ENCODE data around the gene HOXA6. TPM values are rescaled to one million over a fixed set of nuclear protein-coding genes. Genes with fewer than 3 reads are reported as not detected.

Gene HOXA6
- total and polyA plus RNA-seq, 4 donors = 0.23 TPM; not detected in 3

DNA sequence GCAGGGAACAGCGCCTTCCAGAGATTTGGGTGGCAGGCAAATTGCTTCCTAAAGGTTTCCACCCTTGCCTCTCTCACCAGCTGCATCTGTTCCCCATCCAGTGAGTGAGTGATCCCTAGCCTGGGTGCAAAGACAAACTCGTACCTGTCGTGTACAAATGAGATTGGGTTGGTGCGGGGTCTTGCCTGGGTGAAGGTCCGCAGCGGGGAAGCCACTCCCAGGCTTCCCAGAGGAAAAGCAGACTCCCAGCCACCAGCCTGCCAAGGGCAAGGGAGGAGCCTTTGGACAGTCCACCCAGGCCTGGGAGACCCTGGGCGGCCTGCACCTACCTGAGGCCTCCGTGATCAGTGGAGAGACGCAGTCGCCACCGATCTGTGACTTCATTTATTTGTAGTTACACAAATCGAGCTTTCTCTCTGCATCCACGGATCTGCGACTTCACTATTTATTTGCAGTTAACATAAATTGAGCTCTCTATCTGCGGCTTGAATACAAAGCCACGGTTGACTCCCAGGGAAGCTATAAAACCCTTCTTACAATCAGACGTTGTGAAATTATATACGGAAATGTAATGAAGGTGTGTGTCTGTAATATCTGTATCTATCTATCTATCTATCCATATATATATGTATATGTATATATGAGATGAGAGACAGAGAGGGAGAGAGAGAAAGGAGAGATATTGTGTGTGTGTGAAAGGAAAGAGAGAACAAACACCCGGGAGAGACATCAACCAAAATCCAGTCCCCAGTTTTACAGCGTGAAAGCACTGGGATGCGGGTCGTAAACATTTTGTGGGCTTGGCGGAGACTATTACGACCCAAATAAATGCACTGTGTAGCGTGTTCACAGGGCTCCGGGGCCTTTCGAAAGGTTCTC, 11.9 kb upstream of the HOXA6 start:
- Histone ChIP-seq H3K27me3 (ENCODE audit: control insufficient read depth in 4 of 4, insufficient read depth in 4 of 4, low read length in 3 of 4) (peaks cover 10 to 48% (median 24%) of the 10 kb centered on the region in 4 donors), H3K4me1 (ENCODE audit: control insufficient read depth in 4 of 4, insufficient read depth in 4 of 4, low read length in 3 of 4) (peaks cover 11 to 34% (median 17%) of the 10 kb centered on the region in 4 donors), H3K27ac (ENCODE audit: low read depth in 1 of 2, low read length in 2 of 2) (no peak overlapping the region), H3K9ac (ENCODE audit: low read depth in 1 of 2, low read length in 2 of 2) (no peak overlapping the region), H3K9me3 (ENCODE audit: control insufficient read depth in 4 of 4, low read length in 3 of 4) (peaks cover 0 to 6% (median 0%) of the 10 kb centered on the region in 4 donors), H3K36me3 (ENCODE audit: control insufficient read depth in 4 of 4, insufficient read depth in 3 of 4, low read depth in 1 of 4, low read length in 3 of 4) (no peaks in the 10 kb centered on the region), H3K4me3 (ENCODE audit: low read depth in 1 of 3, low read length in 3 of 3) (no peak overlapping the region)
- no peak for TF ChIP-seq RAD21 (IDR thresholded peaks at IDR 0.05)
- no peak for TF ChIP-seq JUND (IDR thresholded peaks at IDR 0.05)
- no peak for TF ChIP-seq HNF4A (conservative IDR thresholded peaks at IDR 0.05)
- TF ChIP-seq HNF4G (IDR thresholded peaks at IDR 0.05) = no peak
- TF ChIP-seq, protein P1, sequence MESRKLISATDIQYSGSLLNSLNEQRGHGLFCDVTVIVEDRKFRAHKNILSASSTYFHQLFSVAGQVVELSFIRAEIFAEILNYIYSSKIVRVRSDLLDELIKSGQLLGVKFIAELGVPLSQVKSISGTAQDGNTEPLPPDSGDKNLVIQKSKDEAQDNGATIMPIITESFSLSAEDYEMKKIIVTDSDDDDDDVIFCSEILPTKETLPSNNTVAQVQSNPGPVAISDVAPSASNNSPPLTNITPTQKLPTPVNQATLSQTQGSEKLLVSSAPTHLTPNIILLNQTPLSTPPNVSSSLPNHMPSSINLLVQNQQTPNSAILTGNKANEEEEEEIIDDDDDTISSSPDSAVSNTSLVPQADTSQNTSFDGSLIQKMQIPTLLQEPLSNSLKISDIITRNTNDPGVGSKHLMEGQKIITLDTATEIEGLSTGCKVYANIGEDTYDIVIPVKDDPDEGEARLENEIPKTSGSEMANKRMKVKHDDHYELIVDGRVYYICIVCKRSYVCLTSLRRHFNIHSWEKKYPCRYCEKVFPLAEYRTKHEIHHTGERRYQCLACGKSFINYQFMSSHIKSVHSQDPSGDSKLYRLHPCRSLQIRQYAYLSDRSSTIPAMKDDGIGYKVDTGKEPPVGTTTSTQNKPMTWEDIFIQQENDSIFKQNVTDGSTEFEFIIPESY (IDR thresholded peaks at IDR 0.05) = no peak
- TF ChIP-seq RXRA (IDR thresholded peaks at IDR 0.05) = no peak
- TF ChIP-seq, protein P2, sequence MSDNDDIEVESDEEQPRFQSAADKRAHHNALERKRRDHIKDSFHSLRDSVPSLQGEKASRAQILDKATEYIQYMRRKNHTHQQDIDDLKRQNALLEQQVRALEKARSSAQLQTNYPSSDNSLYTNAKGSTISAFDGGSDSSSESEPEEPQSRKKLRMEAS (IDR thresholded peaks at IDR 0.05) = no peak
- TF ChIP-seq FOXA1 (IDR thresholded peaks at IDR 0.05) = no peak
- TF ChIP-seq NR2F2 (IDR thresholded peaks at IDR 0.05) = no peak
- TF ChIP-seq, protein P3, sequence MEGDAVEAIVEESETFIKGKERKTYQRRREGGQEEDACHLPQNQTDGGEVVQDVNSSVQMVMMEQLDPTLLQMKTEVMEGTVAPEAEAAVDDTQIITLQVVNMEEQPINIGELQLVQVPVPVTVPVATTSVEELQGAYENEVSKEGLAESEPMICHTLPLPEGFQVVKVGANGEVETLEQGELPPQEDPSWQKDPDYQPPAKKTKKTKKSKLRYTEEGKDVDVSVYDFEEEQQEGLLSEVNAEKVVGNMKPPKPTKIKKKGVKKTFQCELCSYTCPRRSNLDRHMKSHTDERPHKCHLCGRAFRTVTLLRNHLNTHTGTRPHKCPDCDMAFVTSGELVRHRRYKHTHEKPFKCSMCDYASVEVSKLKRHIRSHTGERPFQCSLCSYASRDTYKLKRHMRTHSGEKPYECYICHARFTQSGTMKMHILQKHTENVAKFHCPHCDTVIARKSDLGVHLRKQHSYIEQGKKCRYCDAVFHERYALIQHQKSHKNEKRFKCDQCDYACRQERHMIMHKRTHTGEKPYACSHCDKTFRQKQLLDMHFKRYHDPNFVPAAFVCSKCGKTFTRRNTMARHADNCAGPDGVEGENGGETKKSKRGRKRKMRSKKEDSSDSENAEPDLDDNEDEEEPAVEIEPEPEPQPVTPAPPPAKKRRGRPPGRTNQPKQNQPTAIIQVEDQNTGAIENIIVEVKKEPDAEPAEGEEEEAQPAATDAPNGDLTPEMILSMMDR (IDR thresholded peaks at IDR 0.05; ENCODE audit: low read depth, low read length, missing input control) = no peak
- TF ChIP-seq GABPA (IDR thresholded peaks at IDR 0.05 in 1 of 2, conservative IDR thresholded peaks at IDR 0.05 in 1 of 2) = no peak
- TF ChIP-seq FOXA2 (IDR thresholded peaks at IDR 0.05) = no peak
- TF ChIP-seq TAF1 (conservative IDR thresholded peaks at IDR 0.05) = no peak
- TF ChIP-seq, protein P4, sequence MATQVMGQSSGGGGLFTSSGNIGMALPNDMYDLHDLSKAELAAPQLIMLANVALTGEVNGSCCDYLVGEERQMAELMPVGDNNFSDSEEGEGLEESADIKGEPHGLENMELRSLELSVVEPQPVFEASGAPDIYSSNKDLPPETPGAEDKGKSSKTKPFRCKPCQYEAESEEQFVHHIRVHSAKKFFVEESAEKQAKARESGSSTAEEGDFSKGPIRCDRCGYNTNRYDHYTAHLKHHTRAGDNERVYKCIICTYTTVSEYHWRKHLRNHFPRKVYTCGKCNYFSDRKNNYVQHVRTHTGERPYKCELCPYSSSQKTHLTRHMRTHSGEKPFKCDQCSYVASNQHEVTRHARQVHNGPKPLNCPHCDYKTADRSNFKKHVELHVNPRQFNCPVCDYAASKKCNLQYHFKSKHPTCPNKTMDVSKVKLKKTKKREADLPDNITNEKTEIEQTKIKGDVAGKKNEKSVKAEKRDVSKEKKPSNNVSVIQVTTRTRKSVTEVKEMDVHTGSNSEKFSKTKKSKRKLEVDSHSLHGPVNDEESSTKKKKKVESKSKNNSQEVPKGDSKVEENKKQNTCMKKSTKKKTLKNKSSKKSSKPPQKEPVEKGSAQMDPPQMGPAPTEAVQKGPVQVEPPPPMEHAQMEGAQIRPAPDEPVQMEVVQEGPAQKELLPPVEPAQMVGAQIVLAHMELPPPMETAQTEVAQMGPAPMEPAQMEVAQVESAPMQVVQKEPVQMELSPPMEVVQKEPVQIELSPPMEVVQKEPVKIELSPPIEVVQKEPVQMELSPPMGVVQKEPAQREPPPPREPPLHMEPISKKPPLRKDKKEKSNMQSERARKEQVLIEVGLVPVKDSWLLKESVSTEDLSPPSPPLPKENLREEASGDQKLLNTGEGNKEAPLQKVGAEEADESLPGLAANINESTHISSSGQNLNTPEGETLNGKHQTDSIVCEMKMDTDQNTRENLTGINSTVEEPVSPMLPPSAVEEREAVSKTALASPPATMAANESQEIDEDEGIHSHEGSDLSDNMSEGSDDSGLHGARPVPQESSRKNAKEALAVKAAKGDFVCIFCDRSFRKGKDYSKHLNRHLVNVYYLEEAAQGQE (IDR thresholded peaks at IDR 0.05) = no peak
- 31% methylated on average over 27 of the region's 27 CpGs for WGBS
- no peak for DNase-seq (ENCODE audit: low spot score)
